HG03460 (cell line): ENCODE data around the gene PNPLA7.

Experiments used
- ATAC-seq: cut with Tn5 transposase; IDR thresholded peaks from one replicate; pipeline ENCODE4 v1.9.1; 2021; ENCODE audit not compliant: unreplicated experiment

PNPLA7 gene

DNA sequence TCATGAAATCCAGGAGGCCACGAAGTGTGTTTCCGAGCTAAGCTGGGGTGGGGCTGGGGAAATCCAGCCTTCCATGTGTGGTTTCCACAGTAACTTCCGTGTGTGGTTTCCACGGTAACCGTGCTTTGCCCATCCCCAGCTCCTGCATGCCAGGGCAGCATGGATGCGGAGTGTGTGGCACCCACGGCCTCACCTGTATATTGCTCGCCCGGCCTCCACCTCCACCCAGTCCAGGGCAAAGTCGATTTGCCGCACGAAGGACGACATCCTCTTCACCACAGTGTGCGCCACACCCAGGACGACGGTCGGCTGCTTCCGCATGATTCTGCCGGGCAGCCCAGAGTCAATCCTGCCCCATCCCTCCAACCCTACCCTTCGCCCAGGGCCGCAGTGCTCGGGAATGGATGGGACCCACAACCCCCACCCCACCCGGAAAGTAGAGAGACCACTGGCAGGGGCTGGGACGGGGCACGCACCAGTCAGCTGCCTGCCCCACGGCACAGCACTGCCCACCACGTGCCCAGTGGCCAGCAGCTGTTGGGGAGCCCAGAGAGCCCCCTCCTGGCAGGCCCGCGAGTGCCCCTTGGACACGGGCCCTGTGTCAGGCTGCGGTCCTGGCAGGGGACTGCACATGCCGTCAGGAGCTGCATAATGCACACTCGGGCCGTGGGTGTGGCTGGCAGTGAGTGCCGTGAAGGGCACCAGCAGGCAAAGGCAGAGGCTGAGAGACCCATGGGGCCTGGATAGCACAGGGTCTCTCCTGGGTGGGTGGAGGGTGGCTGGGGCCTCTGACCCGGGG, 52.1 kb downstream of the PNPLA7 start:
- no peak for ATAC-seq

DNA sequence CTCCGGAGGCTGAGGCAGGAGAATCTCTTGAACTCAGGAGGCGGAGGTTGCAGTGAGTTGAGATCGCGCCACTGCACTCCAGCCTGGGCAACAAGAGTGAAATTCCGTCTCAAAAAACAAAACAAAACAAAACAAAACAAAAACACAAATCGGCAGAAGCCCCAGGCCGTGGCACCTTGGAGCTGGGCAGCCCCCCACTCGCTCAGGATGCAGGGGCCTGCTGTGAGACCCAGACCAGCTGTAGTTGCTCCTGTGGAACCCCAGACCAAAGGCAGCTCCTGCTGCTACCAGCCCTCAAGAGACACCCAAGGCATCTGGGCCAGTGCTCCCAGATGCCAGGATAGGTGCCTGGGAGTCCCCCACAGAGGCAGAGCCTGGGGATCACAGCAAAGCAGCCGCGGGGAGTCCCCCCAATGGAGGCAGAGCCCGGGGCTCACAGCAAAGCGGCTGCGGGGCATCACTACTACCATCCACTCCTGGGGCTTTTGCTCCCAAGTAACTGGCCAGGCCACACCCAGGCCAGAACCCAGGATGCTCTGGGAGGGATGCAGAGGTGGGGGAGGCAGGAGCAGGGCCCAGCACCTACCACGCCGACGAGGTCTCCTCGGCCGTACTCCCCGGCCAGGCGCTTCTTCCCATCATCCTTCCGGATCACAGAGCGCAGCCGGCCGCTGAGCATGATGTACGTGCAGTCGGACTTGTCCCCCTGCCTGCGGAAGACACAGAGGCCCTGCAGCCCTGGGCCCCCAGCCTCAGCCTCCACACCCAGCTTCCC, 53.4 kb downstream of the PNPLA7 start:
- no peak for ATAC-seq

DNA sequence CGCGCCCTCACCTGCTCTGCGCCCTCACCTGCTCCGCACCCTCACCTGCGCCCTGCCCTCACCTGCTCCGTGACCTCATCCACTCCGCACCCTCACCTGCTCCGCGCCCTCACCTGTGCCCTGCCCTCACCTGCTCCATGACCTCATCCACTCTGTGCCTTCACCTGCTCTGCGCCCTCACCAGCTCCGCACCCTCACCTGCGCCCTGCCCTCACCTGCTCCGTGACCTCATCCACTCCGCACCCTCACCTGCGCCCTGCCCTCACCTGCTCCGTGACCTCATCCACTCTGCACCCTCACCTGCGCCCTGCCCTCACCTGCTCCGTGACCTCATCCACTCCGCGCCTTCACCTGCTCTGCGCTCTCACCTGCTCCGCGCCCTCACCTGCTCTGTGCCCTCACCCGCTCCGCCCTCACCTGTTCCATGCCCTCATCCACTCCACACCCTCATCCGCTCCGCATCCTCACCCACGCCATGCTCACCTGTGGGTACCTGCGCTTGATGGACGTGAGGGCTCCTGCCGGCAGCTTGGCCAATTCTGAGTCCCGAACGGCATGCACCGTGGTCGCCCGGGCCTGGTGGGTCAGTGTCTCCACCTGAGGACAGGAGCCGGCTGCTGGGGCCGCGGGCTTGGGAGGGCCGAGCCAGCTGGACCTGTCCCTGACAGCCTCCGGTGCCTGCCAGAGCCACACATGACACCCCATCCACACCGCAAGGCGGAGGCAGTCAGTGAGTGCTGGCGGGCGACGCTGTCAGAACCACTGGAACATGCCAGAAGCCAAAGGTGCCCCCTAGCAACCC, 55.5 kb downstream of the PNPLA7 start:
- no peak for ATAC-seq

DNA sequence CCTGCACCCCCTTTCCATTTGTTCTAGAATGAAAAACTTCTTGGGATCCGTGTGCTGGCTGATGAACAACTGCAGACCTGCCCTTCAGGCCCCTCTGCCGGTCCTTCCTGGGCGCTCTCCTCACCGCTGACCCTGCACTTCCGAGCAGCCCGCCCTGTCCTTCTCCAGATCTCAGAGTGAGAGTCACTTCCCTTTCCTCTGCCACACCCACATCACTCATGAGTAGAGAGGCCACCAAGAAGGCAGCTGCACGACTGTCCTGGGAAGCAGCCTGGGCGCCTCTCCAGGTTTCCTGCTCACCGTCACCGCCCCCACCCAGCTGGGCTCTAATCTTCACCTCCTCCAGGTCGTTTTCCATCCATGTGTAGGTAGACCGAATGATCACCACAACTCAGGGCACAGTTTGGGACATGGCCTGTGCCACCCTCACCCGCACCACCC, 56.1 kb downstream of the PNPLA7 start:
- ATAC-seq: no peak

DNA sequence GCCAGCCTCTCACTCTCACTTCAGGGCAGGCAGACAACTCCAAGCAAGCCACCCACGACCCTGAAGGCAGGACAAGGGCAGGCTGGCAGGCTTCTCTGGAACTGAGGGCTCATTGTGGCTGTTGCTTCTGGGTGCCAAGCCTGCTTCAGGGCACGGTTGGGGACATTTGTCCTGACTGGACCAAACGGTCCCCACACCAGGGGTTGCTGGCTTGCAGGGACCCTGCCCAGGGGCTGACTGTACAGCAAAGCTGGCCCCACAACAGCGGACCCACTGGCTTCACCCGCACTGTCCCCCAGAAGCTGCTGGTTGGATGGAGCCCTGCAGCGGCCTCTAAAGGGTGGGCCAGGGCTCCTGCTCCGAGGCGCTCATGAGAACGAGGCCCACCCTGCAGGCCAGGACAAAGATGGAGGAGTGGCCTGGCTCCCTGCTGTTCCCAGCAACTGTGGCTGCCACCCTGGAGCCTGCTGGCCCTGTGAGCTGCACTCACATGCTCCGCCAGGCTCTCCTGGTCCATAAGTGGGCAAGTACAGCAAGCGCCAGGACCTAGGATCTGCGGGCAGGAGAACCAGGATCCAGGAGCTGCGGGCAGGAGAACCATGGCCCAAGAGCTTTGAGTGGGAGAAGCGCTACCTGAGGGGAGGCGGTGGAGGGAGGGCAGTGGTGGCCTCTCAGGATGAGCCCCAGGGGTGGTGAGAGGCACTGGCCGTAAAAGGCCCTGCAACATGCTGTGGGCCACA, 56.7 kb downstream of the PNPLA7 start:
- no peak for ATAC-seq

DNA sequence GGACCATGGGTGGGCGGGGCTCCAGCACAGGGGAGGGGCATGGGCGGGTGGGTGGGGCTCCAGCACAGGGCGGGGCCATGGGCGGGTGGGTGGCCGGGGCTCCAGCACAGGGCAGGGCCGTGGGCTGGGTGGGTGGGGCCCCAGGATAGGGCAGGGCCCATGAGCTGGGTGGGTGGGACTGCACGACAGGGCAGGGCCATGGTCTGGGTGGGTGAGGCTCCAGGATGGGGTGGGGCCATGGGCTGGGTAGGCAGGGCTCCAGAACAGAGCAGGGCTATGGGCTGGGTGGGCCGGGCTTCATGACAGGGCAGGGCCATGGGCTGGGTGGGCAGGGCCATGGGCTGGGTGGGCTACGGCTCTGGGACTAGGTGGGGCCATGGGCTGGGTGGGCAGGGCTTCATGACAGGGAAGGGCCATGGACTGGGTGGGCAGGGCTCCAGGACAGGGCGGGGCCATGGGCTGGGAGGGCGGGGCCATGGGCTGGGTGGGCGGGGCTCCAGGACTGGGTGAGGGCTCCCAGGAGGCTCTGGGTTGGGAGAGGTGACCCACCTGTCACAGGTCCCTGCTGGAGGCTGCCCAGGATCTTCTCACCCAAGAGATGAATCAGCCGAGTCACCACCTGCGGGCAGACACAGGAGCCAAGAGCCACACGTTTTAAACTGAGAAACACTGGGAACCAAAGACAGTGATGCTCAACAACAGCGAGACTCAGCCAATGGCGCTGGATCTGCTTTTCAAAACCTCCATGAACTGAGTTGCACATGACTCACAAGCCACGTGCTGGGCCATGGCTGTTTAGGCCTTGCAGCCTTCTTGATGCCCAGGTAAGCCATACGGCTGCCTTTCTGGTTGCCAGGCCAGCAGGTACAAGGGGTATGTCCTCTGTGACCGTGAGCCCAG, 57.5 kb downstream of the PNPLA7 start:
- ATAC-seq: no peak

DNA sequence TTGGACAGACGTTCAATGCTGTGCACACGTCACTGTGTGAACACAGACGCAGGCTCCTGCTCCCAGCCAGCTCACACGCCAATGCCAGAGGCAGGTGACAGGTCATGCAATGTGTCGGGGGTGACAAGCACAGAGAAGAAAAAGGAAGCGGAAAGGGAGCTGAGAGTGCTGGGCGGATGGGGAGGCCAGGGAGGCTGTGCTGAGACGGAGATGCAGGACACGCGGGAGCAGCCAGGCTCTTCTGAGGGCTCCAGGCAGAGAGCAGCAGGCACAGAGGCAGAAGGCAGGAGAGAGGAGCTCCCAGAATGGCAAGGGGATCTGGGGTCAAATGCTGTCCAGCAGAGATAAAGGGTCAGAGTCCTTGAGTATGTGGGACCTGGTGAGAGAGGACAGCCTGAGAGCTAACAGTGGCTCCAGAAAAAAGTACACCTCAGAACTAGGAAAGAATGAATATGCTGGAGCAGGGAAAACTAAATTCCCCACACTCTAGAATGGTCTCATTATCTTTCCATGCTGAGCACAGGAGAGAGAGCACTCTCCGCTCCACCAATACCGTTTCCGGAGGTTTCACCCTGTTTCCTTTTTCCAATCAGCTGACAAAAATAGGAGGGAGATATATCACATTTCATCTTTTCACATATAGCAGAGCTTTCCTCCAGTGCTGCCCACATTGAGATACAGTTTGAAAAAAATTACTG, 58.3 kb downstream of the PNPLA7 start:
- ATAC-seq: no peak

DNA sequence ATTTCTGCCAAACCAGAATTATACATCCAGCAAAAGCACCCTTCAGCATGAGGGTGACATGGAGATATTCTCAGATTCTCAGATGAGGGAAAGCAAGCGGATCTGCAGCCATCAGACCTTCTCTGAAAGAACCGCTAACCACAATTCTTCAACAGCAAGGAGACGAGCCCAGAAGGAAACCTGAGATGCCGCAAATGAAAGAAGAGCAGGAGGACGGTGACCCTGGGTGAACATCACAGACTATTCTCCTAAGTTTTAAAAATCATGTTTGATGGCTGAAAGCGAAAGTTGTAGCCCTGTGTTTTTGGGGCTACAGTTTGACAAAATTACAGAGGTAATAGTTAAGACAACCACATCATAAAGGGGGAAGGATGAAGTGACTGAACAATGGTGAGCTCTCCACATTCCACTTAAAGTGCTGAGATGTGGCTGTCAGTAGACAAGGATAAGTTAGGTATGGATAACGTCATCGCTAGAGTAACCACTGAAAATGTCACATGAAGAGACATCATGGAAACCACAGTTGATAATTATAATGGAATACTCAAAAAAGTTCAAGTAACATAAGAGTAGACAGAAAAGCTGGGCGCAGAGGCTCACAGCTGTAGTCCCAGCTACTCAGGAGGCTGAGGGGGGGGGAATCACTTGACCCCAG, 59.5 kb downstream of the PNPLA7 start:
- ATAC-seq: no peak

DNA sequence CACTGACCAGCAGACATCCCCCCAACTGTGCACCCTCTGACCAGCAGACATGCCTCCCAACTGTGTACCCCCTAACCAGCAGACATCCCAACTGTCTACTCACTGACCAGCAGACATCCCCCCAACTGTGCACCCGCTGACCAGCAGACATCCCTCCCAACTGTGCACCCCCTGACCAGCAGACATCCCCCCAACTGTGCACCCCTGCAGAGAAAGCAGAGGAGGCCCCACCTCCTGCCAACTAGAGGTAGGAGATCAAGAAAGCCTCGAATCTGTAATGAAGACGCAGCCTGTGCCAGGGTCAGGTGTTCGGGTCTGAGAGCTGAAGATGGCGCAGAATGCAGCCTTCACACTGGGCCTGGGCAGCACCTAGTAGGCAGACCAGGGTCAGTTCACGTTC, 61.3 kb downstream of the PNPLA7 start:
- no peak for ATAC-seq

DNA sequence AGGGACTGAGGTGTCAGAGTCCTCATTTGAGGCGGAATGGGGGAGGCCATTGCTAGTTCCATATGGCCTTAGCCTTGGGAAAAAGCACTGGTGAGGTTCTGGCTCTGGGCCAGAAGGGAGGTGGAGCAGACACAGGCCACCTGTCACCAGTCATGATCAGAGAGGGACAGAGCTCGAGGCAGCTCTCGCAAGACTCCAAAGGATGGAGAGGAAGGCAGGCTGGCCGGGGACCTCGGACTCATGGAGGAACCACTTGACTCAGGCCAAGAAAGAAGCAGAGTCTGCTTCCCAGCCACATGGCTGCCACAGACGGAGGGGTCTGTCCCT, 61.9 kb downstream of the PNPLA7 start:
- no peak for ATAC-seq

DNA sequence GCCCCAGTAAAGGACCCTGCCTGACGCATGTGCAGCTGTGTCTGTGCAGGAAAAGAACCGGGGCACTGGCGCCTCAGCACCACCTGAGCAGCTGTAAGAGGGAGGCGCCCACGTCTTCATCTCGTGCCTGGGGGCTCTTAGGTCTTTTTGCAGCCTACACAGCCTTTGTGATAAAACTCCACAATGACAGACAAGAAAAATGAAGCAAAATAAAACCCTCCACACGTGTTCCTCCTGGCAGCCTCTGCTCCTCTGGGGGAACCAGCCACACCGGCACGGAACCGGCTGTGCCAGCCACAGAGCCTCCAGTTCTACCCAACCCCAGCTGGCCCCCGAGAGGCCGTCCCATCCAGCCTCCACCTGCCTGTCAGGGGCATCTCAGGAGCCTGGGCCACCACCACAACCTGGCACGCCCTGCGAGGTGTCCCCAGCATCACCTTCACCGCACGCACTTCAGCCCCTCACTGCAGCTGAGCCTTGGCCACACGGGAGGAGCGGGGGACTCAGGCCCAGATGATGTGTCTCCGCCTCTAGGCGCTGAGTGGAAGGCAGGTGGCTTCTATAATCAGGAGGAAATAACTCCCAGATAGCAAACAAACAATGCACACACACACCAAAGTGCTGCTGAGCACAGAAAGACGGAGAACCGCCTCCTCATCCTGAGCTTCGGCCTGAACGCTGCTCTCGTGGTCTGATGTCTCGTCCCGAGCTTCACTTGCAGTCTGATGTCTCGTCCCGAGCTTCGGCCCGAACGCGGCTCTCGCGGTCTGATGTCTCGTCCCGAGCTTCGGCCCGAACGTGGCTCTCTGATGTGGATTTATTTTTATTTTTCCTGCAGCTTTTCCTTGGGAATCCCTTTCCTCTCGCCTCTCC, 62.5 kb downstream of the PNPLA7 start:
- no peak for ATAC-seq

DNA sequence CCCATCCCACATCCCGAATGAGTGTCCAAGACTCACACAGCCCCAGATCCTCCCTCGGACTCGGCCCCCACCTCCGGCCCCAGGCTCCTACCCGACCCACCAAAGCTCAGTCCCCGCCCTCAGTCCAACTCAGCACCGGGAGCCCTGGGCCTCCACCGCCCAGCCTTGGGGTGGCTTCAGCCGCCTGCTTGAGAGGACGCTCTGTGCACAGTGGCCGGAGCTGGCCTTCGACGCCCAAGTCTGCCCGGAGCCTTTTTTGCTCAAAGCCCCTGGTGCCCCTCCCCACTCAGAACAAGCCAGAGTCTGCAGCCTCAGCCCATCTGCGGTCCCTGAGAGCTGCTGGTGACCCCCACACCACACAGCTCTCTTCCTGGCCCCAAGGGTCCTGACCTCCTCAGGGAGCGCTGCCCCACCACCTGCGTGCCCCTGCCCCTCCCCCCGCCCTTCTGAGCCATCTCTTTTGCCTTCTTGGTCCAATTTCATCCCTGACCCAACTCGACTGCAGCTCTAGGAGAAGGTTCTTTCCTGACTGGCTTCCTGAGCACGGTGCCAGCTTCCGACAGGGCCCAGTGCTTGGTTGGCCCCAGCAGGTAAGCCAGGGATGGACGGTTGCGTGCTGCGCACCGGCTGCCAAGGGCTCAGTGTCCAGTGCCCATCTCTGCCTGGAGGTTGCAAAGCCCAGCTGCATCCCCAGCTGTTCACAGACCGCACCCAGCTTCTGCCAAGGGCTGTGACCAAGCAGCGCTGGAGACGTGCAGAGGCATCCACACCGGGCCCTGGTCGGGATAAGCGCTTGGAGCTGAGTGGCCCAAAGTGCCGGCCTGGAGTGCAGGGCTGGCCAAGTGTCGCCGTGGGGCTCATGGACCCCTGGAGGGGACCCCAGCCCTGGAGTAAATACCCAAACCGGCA, 63.4 kb downstream of the PNPLA7 start:
- no peak for ATAC-seq

DNA sequence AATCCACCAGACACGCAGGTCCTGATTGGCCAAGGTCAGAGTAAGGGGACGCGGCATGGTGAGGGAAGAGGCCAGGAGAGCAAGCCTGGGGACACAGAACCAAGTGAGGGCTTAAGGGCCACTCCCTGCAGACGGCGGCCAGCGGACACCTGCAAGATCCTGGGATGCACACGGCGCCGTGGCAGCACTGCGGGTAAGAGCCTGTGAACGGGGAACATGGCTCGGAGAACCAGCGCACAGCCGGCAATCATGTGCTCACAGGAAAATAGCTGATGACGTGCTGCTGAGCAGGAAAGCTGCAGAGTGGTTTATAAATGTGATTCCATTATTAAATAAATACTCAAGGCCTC, 64.1 kb downstream of the PNPLA7 start:
- no peak for ATAC-seq

DNA sequence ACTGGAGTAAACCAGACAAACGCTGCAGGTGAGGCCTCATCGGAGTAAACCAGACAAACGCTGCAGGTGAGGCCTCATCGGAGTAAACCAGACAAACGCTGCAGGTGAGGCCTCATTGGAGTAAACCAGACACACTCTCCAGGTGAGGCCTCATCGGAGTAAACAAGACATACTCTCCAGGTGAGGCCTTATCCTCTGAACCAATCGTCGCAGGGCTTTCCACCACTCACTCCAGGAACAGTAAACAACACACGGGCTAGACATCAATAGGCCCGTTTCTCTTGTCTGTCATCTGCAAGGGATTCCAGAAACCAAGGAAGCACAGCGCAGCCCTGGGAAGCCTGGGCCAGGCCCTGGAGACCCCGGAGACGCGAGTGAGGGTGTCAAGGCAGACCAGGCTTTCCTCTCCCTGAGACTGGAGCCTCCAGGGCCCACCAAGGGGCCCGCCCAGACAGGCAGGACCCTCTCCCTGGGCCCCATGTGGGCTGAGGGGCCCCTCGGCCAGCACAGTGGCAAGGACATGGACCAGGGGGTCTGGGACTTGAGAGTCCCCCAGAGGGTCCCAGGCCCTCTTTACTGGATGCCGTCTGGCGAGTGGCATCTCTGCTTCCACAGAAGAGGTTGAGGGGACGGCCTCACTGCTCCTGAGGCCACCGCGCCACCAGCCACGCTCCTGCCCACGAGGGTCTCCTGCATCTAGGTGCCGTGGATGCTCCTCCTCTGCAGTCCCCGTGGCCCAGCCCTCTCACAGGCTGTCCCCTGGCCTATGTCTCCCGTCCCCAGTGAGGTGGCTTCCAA, 64.7 kb downstream of the PNPLA7 start:
- no peak for ATAC-seq

DNA sequence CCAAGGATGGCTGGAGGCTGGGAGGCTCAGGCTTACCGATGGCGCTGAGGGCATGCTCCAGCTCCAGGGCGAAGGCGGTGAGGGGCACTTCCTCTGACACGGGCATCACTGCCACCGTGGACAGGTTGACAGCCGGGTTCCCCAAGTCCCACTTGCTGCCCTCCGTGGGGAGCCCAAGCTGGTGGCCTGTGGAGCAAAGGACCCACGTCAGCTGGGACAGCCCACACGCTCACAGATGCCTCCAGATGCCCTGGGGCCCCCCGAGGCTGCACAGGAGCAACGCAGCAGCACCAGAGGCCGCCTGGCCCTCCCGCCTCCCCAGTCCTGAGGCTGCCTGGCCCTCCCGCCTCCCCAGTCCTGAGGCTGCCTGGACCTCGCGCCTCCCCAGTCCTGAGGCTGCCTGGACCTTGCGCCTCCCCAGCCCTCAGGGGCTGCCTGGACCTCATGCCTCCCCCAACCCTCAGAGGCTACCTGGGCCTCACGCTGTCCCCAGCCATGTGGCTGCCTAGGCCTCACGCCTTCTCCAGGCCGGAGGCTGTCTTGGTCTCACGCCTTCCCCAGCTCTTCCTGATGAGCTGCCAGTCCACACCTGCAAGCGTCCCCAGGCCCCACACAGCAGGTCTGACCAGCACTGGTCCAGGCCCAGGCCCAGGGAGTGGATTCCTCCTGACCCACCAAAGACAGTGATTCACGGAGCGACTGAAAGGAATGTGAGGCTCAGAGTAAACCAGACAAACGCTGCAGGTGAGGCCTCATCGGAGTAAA, 65.5 kb downstream of the PNPLA7 start:
- ATAC-seq: no peak
